ENCODE measurements around the gene LBR. TPM values are rescaled to one million over a fixed set of nuclear protein-coding genes. Genes with fewer than 3 reads are reported as not detected.

Gene LBR
- total RNA-seq (2012; rRNA removed) (21.3 and 37.5 TPM in 2 replicates), polyA plus RNA-seq (2012; rRNA removed) (18.2 and 24.9 TPM in 2 replicates), Bru-seq, nascent RNA (percentile 75 among the genes with signal in this experiment), BruChase-seq, experiment 1, labeled RNA remaining after a 6-hour chase (percentile 79 among the genes with signal in this experiment), BruChase-seq, experiment 2, labeled RNA remaining after a 2-hour chase (percentile 89 among the genes with signal in this experiment)
- polyA plus RNA-seq (2012; cell fraction: cytosol; rRNA removed) = 5.2 and 5.4 TPM in 2 replicates
- 9.9 and 32.7 TPM in 2 replicates for polyA plus RNA-seq (2012; cell fraction: nucleus; rRNA removed; ENCODE audit: low replicate concordance)
- long read RNA-seq, transcript LBR-201 (14 exons, 3,745 nt) = major isoform, 44 of 65 reads
- long read RNA-seq, partial matches to known transcripts = 10 of 65 reads
- long read RNA-seq, other reads (novel, unspliced or antisense) = 8 of 65 reads

DNA sequence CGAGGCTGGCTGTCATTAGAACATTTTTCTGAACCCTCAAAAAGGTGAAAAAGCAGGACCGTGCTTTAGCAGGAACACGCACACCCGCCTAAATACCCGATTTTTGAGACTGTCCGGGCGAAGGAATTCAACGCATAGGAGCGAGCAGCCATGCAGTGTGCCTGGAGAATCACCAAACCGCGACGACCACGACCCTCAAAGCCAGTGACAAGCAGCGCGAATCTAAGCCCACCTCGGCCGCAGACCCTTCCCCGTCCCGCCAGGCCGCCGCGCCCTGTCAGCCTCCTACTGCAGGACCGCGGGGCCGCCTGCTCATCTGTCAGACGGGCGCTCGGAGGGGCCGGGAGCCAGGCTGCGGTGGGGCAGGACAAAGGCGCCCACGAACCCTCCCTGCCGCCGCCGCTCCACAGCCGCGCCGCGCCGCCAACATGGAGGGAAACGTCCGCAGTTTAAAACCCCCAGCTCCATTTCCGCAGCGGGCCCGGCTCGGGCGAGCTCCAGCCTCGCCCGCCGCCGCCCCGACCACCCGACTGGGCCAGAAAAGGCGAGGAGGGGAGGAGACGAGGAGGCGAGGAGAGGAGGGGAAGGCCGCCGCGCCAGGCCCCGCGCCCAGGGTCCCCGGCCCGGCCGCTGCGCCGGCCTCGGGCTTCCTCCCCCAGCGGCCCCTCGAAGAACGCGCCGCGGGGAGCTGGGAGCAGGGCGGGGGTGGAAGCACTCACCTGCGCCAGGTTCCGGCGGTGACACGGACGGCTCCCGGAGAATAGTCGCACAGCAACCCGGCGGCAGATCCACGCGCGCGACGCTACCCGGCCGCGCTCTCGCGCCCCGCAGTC, at the start of gene LBR:
Gene LBR (minus strand): TSS at position 804 of the 833 bp plus-strand sequence. CDS start 3,963 bp downstream, outside the sequence.
- intact Hi-C loops (cut with micrococcal nuclease) = no loop called here
- DNase-seq (peak; percentile 16), ATAC-seq (ENCODE audit: low read depth) (peak; percentile 39)
- Histone ChIP-seq H2AK5ac (ENCODE audit: low read depth, low read length) (peak within 1 kb of the TSS; percentile 86), H3K9me1 (ENCODE audit: insufficient read depth, low read length) (peaks cover 12% of the 10 kb centered on the region), H4K8ac (ENCODE audit: low read depth in 2 of 2, low read length in 2 of 2) (peak within 1 kb of the TSS; percentile 77 to 81), H3K9me3 (ENCODE audit: control insufficient read depth, insufficient read depth, low read length) (no peaks in the 10 kb centered on the region), H2BK20ac (ENCODE audit: low read depth, low read length) (peak within 1 kb of the TSS; percentile 23; the same call in 1 of the 2 replicates), H3K56ac (ENCODE audit: extremely low read depth, insufficient read depth, low read length) (peak within 1 kb of the TSS; percentile 69), H3K4ac (ENCODE audit: low read depth, low read length) (peak within 1 kb of the TSS; percentile 74), H2AFZ (replicated peaks; ENCODE audit: low read length, poor library complexity) (peak within 1 kb of the TSS; percentile 95), H3K27me3 (ENCODE audit: control insufficient read depth, insufficient read depth, low read length) (no peaks in the 10 kb centered on the region), H3K27ac (ENCODE audit: insufficient read depth, low read length) (peak within 1 kb of the TSS; percentile 86), H3K36me3 (ENCODE audit: control insufficient read depth, insufficient read depth, low read length) (no peaks in the 10 kb centered on the region), H3K4me1 (ENCODE audit: control insufficient read depth, insufficient read depth, low read length) (peaks cover 16% of the 10 kb centered on the region), H3K4me3 (ENCODE audit: insufficient read depth, low read depth, low read length) (peak within 1 kb of the TSS; percentile 93), H4K20me1 (ENCODE audit: insufficient read depth, low read length) (peaks cover 31% of the 10 kb centered on the region; the same call in 1 of the 2 replicates), H2BK5ac (ENCODE audit: low read depth, low read length, poor library complexity, severe bottlenecking) (peak within 1 kb of the TSS; percentile 71), H2BK15ac (ENCODE audit: low read depth, low read length) (peak within 1 kb of the TSS; percentile 24; the same call in 1 of the 3 replicates), H3K23ac (ENCODE audit: low read depth, low read length) (peak within 1 kb of the TSS; percentile 86), H3K14ac (replicated peaks; ENCODE audit: low read depth, low read length) (peak within 1 kb of the TSS; percentile 79), H4K5ac (ENCODE audit: low read depth, low read length) (peak within 1 kb of the TSS; percentile 90), H3K18ac (ENCODE audit: low read depth, low read length) (peak within 1 kb of the TSS; percentile 89), H2AK9ac (replicated peaks; ENCODE audit: low read depth, low read length, poor library complexity) (peak within 1 kb of the TSS; percentile 88), H3K79me1 (ENCODE audit: low read depth in 1 of 2, low read length in 2 of 2) (peaks cover 14 to 44% of the 10 kb centered on the region in 2 experiments), H3K4me2 (ENCODE audit: low read depth, low read length) (peak within 1 kb of the TSS; percentile 98), H2BK120ac (ENCODE audit: low read depth, low read length) (peak within 1 kb of the TSS; percentile 56), H4K91ac (ENCODE audit: insufficient read depth, low read depth, low read length) (peak within 1 kb of the TSS; percentile 61), H3K9ac (ENCODE audit: low read depth, low read length) (peak within 1 kb of the TSS; percentile 75)
- CTCF ChIA-PET = no interaction called here
- WGBS, 2 experiments (ENCODE audit: extremely low coverage in 2 of 2, insufficient read length in 1 of 2) = 0% methylated on average over 32 of the region's 94 CpGs; no CpG with 5 or more reads in 1 of the 2 experiments
- BruUV-seq (replicated peaks) = no TSS peak
- in situ Hi-C loops (cut with MboI; ENCODE audit: low sequenced_read_pairs) = no loop called here
- TF ChIP-seq MXI1 (IDR thresholded peaks at IDR 0.05; ENCODE audit: borderline replicate concordance, low read depth, low read length) (peak; percentile 24; the same call in 1 of the 2 replicates), RFX5 (IDR thresholded peaks at IDR 0.05; ENCODE audit: low read depth, low read length) (no peak)
- POLR2A ChIA-PET (ENCODE audit: unreplicated experiment) = no interaction called here
- dilution Hi-C loops (cut with HindIII; ENCODE audit: low sequenced_read_pairs, unreplicated experiment) = no loop called here

Data from IMR-90 (cell line).